Gastroesophageal sphincter (tissue), 4 donors: Measurements from ENCODE around the gene USP6NL. TPM values are rescaled to one million over a fixed set of nuclear protein-coding genes. Genes with fewer than 3 reads are reported as not detected.
"Not testable (repeated sequence)": the region's sequence is repeated elsewhere in the genome, so short reads cannot be mapped to it uniquely, and the experiment has no call there.

Experiments
- ATAC-seq: fragments of 150-250 bp; one replicate; pipeline ENCODE4 v1.9.1; 2016; ENCODE audit warnings: mild to moderate bottlenecking, moderate library complexity
- H3K27ac ChIP-seq, 4 donors: fragments of 200-600 bp; sonication (generic) in 3 of 4; 1 replicate in 3 of 4; 2 replicates in 1 of 4; pipeline ENCODE4 v1.5.1; 2016 to 2019
- H3K27me3 ChIP-seq: fragments of 200-600 bp; sonication (generic); one replicate; pipeline ENCODE4 v1.5.1; 2019
- H3K36me3 ChIP-seq, 2 donors: fragments of 200-600 bp; sonication (generic); one replicate each; pipeline ENCODE4 v1.5.1; 2019; ENCODE audit warnings: control low read depth in 1 of 2
- H3K4me1 ChIP-seq, 3 donors: fragments of 200-600 bp; sonication (generic); 1 replicate in 2 of 3; 2 replicates in 1 of 3; pipeline ENCODE4 v1.5.1; 2016 to 2019; ENCODE audit warnings: control low read depth in 2 of 3
- H3K4me3 ChIP-seq, 2 donors: fragments of 200-600 bp; sonication (generic); one replicate each; pipeline ENCODE4 v1.5.1; 2019; ENCODE audit warnings: mild to moderate bottlenecking in 1 of 2, moderate library complexity in 1 of 2
- H3K9me3 ChIP-seq, 3 donors: fragments of 200-600 bp; sonication (generic); one replicate each; pipeline ENCODE4 v1.5.1; 2017 to 2019; ENCODE audit warnings: control low read depth in 2 of 3
- EP300 ChIP-seq: sonication (generic); formaldehyde crosslinking; IDR thresholded peaks from one replicate; pipeline ENCODE4 v1.6.1; 2017; ENCODE audit warnings: antibody characterized with exemption, mild to moderate bottlenecking
- POLR2A ChIP-seq, 2 donors: fragments of 450-650 bp; IDR thresholded peaks; one replicate each; pipeline ENCODE4 v1.6.1; 2017; ENCODE audit warnings: antibody characterized with exemption in 2 of 2, mild to moderate bottlenecking in 2 of 2, moderate library complexity in 1 of 2
- POLR2AphosphoS5 ChIP-seq: sonication (generic); formaldehyde crosslinking; IDR thresholded peaks from one replicate; pipeline ENCODE4 v1.6.1; 2017; ENCODE audit warnings: antibody characterized with exemption
- WGBS, 2 donors: methylation state at CpG; one replicate each; pipeline ENCODE4 v1.1.5; 2018; ENCODE audit warnings: low coverage in 1 of 2; 5-methylcytosine and 5-hydroxymethylcytosine counted together
- total RNA-seq, 4 donors: library from RNA; depleted of rRNA; stranded (reverse); fragments of >200 nt; gene quantifications; one replicate each; pipeline ENCODE4 v1.1.0, GENCODE V29; 2016
- TF ChIP-seq, protein P1 (sequence below), 4 experiments: fragments of 200-600 bp in 2 of 4; fragments of 450-650 bp in 2 of 4; sonication (generic) in 1 of 4; IDR thresholded peaks; one replicate each; pipeline ENCODE4 v1.5.1; 2017 to 2019; ENCODE audit warnings: antibody characterized with exemption in 4 of 4, mild to moderate bottlenecking in 2 of 4, moderate library complexity in 2 of 4

Gene USP6NL
- total RNA-seq, 4 donors from 2014 or later, result 9.0 to 14.7 (median 12.5) TPM

DNA sequence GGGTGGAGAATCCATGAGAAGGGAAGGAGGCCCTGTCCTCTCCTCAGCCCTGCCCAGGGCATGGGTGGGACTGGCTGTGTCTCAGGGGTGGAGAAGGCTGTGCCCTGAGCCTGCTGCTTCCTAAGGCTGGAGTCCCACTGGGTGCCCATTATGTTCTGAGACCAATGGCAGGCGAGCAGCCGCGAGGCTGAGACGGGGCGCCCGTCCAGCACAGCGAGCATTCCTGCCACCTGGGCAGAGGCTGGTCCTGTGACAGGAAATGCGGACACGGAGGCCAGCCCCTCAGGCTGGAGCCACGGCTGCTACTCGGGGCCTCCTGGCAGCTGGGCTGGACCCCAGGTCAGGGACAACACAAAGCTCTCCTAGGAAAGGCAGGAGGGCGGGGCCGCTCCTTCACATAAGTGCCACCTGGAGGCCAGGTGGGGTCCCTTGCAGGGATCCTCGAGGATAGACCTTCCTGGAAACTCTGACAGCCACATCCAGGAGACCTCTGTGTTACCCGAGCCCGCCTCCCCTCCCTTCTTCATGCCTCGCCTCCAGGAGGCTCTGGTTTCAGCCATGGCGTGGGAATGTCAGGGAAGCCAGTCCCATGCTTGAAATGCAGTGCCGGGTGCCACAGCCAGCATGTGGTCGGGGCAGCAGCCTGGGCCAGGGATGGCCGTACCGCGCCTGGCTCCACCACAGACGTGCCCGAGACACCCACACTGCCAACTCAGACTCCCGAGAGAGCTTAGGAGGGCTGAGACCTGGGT lies 173.9 kb downstream of the USP6NL start:
- Histone ChIP-seq H3K27ac (no peak overlapping the region), H3K4me3 (no peak overlapping the region), H3K36me3 (no peaks in the 10 kb centered on the region), H3K9me3 (no peaks in the 10 kb centered on the region), H3K27me3 (no peaks in the 10 kb centered on the region), H3K4me1 (no peaks in the 10 kb centered on the region)
- no peak for ATAC-seq
- WGBS, 2 donors, result no CpG with 5 or more reads among the region's 26 CpGs
- TF ChIP-seq EP300 (no peak), POLR2A (IDR thresholded peaks at IDR 0.05) (no peak), POLR2AphosphoS5 (no peak)
- TF ChIP-seq, protein P1, sequence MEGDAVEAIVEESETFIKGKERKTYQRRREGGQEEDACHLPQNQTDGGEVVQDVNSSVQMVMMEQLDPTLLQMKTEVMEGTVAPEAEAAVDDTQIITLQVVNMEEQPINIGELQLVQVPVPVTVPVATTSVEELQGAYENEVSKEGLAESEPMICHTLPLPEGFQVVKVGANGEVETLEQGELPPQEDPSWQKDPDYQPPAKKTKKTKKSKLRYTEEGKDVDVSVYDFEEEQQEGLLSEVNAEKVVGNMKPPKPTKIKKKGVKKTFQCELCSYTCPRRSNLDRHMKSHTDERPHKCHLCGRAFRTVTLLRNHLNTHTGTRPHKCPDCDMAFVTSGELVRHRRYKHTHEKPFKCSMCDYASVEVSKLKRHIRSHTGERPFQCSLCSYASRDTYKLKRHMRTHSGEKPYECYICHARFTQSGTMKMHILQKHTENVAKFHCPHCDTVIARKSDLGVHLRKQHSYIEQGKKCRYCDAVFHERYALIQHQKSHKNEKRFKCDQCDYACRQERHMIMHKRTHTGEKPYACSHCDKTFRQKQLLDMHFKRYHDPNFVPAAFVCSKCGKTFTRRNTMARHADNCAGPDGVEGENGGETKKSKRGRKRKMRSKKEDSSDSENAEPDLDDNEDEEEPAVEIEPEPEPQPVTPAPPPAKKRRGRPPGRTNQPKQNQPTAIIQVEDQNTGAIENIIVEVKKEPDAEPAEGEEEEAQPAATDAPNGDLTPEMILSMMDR (IDR thresholded peaks at IDR 0.05), result no peak

DNA sequence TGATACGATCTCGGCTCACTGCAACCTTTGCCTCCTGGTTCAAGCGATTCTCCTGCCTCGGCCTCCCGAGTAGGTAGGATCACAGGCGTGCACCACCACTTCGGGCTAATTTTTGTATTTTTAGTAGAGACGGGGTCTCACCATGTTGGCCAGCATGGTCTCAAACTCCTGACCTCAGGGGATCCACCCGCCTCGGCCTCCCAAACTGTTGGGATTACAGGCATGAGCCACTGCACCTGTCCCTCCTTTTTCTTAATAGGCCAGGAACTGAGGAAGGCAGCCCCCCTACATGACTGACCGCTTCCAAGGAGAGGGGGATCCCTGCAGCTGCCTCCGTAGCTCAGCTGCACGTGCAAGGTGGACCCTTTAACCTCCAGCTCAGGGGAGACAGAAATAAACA lies 175.0 kb downstream of the USP6NL start:
- H3K4me1 ChIP-seq, H3K4me3 ChIP-seq, H3K27ac ChIP-seq, ATAC-seq, H3K36me3 ChIP-seq, H3K27me3 ChIP-seq, H3K9me3 ChIP-seq: not testable (repeated sequence)
- 86 to 100% methylated on average over 5 to 10 of the region's 13 CpGs for WGBS, 2 donors

DNA sequence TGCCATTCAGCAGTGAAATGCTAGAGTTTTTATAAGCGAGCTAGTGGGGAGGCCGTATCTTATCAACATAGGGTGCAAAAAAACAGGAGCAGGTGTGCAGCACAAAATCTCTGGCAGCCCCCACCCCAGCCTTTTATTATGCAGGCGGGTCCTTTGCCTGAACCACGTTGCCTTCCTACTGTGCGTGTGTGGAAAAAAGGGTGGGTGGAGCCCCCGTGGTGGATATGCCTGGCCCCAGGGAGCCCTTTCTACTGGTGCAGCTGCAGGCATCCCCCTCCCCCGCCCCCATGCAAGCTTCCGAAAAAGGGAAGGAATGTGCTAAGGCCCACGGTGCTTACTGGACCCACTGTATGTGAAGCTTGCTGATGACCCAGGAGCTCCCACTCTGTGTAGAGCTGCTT lies 175.9 kb downstream of the USP6NL start:
- Histone ChIP-seq H3K27me3 (no peaks in the 10 kb centered on the region), H3K4me3 (no peak overlapping the region)
- TF ChIP-seq POLR2AphosphoS5, result no peak
- no peak for TF ChIP-seq POLR2A (IDR thresholded peaks at IDR 0.05)
- TF ChIP-seq, protein P1 (IDR thresholded peaks at IDR 0.05), result no peak

DNA sequence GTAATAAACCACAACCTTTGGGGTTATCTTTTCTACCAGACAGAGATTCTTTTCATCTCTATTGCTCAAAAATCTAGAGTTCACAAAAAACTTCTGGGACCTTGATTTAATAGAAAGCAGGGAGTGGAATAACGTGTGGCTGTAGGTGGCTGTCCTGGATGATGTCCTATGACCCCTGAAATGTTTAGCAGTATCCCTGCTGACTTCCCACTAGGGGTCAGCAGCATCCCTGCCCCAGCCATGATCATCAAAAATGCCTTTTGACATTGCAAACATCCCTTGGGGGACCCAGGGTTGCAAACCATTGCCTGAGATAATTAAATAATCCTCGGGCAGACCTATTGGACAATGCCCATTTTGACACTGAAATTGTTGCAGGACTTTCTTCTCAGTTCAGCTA lies 177.1 kb downstream of the USP6NL start:
- Histone ChIP-seq H3K27ac (no peak overlapping the region), H3K4me1 (no peaks in the 10 kb centered on the region), H3K4me3 (no peak overlapping the region), H3K36me3 (no peaks in the 10 kb centered on the region), H3K9me3 (peaks cover 0 to 10% (median 0%) of the 10 kb centered on the region in 3 donors), H3K27me3 (no peaks in the 10 kb centered on the region)
- WGBS, 2 donors, result 67 to 69% methylated on average over 1 to 2 of the region's 2 CpGs
- TF ChIP-seq POLR2A (IDR thresholded peaks at IDR 0.05), result no peak
- TF ChIP-seq, protein P1 (IDR thresholded peaks at IDR 0.05), result no peak
- TF ChIP-seq EP300, result no peak
- TF ChIP-seq POLR2AphosphoS5, result no peak
- no peak for ATAC-seq

More for the DNA sequence above, 175.9 kb downstream of the USP6NL start:
- no peaks in the 10 kb centered on the region for H3K4me1 ChIP-seq
- no peak overlapping the region for H3K27ac ChIP-seq
- ATAC-seq, result no peak
- 43 to 59% methylated on average over 4 to 7 of the region's 9 CpGs for WGBS, 2 donors
- H3K9me3 ChIP-seq, result no peaks in the 10 kb centered on the region
- no peaks in the 10 kb centered on the region for H3K36me3 ChIP-seq

DNA sequence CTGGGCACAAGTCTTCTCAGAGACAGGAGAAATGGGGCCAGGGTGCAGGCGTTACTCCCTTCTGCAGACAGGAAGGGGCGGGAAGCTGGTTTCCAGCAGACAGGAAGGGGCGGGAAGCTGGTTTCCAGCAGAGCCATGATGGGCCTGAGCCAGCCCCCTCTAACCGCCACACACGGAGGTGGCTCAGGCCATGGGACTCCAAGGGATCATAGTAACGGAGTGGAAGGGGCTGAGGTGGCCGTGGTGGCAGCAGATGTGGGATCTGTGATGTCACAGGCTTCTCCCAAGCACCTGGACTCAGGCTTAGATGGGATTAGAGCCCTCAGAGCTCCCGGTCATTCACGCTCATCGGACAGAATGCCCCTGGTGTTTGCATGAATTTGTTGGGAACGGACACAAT lies 177.8 kb downstream of the USP6NL start:
- Histone ChIP-seq H3K27ac (no peak overlapping the region), H3K36me3 (no peaks in the 10 kb centered on the region), H3K9me3 (peaks cover 0 to 17% (median 0%) of the 10 kb centered on the region in 3 donors), H3K4me1 (no peaks in the 10 kb centered on the region), H3K4me3 (no peak overlapping the region), H3K27me3 (no peaks in the 10 kb centered on the region)
- WGBS, 2 donors, result 95 to 100% methylated on average over 1 to 4 of the region's 11 CpGs
- TF ChIP-seq EP300 (no peak), POLR2A (IDR thresholded peaks at IDR 0.05) (no peak), POLR2AphosphoS5 (no peak)
- TF ChIP-seq, protein P1 (IDR thresholded peaks at IDR 0.05), result no peak
- no peak for ATAC-seq
